Measurements from ENCODE around the gene HOMER1.

GRCh38 chr5:79526928-79527327 is 13.0 kb upstream of the HOMER1 start:
- TF ChIP-seq CTCF (IDR thresholded peaks at IDR 0.05): no peak
- no peak for TF ChIP-seq POLR2AphosphoS5 (IDR thresholded peaks at IDR 0.05)
- no peak for TF ChIP-seq POLR2A (IDR thresholded peaks at IDR 0.05)
